Stimulated activated CD4-positive, alpha-beta T cell treated with anti-CD3 and anti-CD28 coated beads, Interleukin-4, amount 100 ng/mL, for 24 hours (primary cell): Measurements from ENCODE around the gene SORL1.

ENCODE experiments used
- DNase-seq: peaks from one replicate; pipeline ENCODE4 v3.0.0-alpha.2; 2020

Gene SORL1

GRCh38 chr11:121643479-121644186, 191.5 kb downstream of the SORL1 start:
- DNase-seq = no peak

- no peak for DNase-seq
These were observed 192.0 kb downstream of the SORL1 start for GRCh38 chr11:121644187-121644512.

GRCh38 chr11:121645001-121645400, 192.9 kb downstream of the SORL1 start:
- DNase-seq = no peak

GRCh38 chr11:121645596-121645995, 193.5 kb downstream of the SORL1 start:
- no peak for DNase-seq

GRCh38 chr11:121648306-121648705, 196.2 kb downstream of the SORL1 start:
- DNase-seq = no peak

GRCh38 chr11:121649798-121650197, 197.7 kb downstream of the SORL1 start:
- no peak for DNase-seq

- DNase-seq = peak; percentile 17
These were observed 198.5 kb downstream of the SORL1 start for GRCh38 chr11:121650351-121651256.

- DNase-seq = no peak
These were observed 199.1 kb downstream of the SORL1 start for GRCh38 chr11:121651257-121651605.

GRCh38 chr11:121652971-121653370, 200.9 kb downstream of the SORL1 start:
- DNase-seq = no peak

GRCh38 chr11:121654259-121654842, 202.2 kb downstream of the SORL1 start:
- no peak for DNase-seq

- DNase-seq = no peak
These were observed 202.9 kb downstream of the SORL1 start for GRCh38 chr11:121654843-121655536.

- peak; percentile 76 for DNase-seq
These were observed 203.6 kb downstream of the SORL1 start for GRCh38 chr11:121655537-121656327.

- DNase-seq = no peak
These were observed 204.4 kb downstream of the SORL1 start for GRCh38 chr11:121656328-121657090.

- DNase-seq = no peak
These were observed 205.0 kb downstream of the SORL1 start for GRCh38 chr11:121657146-121657545.

GRCh38 chr11:121659811-121660210, 207.7 kb downstream of the SORL1 start:
- no peak for DNase-seq

GRCh38 chr11:121661880-121662486, 209.9 kb downstream of the SORL1 start:
- DNase-seq = no peak

GRCh38 chr11:121664144-121664543, 212.0 kb downstream of the SORL1 start:
- DNase-seq = no peak

- no peak for DNase-seq
These were observed 213.2 kb downstream of the SORL1 start for GRCh38 chr11:121665206-121665838.

- DNase-seq = no peak
These were observed 215.7 kb downstream of the SORL1 start for GRCh38 chr11:121667836-121668235.

- no peak for DNase-seq
These were observed 217.3 kb downstream of the SORL1 start for GRCh38 chr11:121669422-121669821.

GRCh38 chr11:121670266-121670665, 218.2 kb downstream of the SORL1 start:
- DNase-seq = no peak
